Measurements from ENCODE around the gene ANKDD1B.

DNA sequence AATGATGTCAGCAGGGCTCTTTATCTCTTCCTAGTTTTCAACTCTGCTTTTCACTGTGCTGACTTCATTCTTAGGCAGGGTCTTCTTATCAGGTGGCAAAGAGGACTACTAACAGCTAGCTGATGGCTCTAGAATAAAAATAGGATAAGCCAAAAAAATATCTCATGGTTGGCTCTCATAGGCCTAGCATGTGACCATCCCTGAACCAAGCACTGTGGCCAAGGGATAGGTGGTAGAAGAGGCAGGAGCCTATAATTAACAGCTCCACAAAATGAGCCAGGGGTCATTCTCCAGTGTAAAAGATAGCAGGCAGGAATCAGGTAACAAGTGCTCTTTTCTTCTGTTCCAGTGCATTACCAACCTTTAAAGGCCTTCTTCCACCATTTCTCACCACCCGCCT, 21.1 kb downstream of the ANKDD1B start:
- TF ChIP-seq, protein P1, sequence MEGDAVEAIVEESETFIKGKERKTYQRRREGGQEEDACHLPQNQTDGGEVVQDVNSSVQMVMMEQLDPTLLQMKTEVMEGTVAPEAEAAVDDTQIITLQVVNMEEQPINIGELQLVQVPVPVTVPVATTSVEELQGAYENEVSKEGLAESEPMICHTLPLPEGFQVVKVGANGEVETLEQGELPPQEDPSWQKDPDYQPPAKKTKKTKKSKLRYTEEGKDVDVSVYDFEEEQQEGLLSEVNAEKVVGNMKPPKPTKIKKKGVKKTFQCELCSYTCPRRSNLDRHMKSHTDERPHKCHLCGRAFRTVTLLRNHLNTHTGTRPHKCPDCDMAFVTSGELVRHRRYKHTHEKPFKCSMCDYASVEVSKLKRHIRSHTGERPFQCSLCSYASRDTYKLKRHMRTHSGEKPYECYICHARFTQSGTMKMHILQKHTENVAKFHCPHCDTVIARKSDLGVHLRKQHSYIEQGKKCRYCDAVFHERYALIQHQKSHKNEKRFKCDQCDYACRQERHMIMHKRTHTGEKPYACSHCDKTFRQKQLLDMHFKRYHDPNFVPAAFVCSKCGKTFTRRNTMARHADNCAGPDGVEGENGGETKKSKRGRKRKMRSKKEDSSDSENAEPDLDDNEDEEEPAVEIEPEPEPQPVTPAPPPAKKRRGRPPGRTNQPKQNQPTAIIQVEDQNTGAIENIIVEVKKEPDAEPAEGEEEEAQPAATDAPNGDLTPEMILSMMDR (IDR thresholded peaks at IDR 0.05): no peak
- no peak for TF ChIP-seq POLR2A (IDR thresholded peaks at IDR 0.05)

All from adrenal gland (tissue), 5 donors.